Measurements from ENCODE around the gene ADARB2. TPM values are rescaled to one million over a fixed set of nuclear protein-coding genes. Genes with fewer than 3 reads are reported as not detected.

The ADARB2 gene
- total RNA-seq, 6 experiments from 2014 or later = not detected

GRCh38 chr10:1591045-1591444 is 146.3 kb downstream of the ADARB2 start:
- H3K27me3 Mint-ChIP-seq (ENCODE audit: insufficient read depth) = peaks cover 1% of the 10 kb centered on the region; the same call in 1 of the 2 replicates
- H3K27ac Mint-ChIP-seq = no peak overlapping the region
- no peak for TF ChIP-seq CTCF (IDR thresholded peaks at IDR 0.05)
- H3K9me3 Mint-ChIP-seq = peaks cover 75% of the 10 kb centered on the region
- no peak for DNase-seq
- 0 out of 2 replicates have a peak, but pooled peaks cover 4% of the 10 kb centered on the region for H3K36me3 Mint-ChIP-seq (ENCODE audit: low read depth)
- no peak overlapping the region for H3K4me3 Mint-ChIP-seq
- no peaks in the 10 kb centered on the region for H3K4me1 Mint-ChIP-seq (ENCODE audit: low read depth)

- Mint-ChIP-seq H3K4me1 (ENCODE audit: low read depth) (no peaks in the 10 kb centered on the region), H3K36me3 (ENCODE audit: low read depth) (0 out of 2 replicates have a peak, but pooled peaks cover 4% of the 10 kb centered on the region), H3K27me3 (ENCODE audit: insufficient read depth) (peaks cover 1% of the 10 kb centered on the region; the same call in 1 of the 2 replicates), H3K27ac (no peak overlapping the region), H3K4me3 (no peak overlapping the region), H3K9me3 (peaks cover 59% of the 10 kb centered on the region)
- no peak for DNase-seq
- no peak for TF ChIP-seq CTCF (IDR thresholded peaks at IDR 0.05)
Measured at GRCh38 chr10:1589257-1589656, 148.1 kb downstream of the ADARB2 start.

- no peaks in the 10 kb centered on the region for H3K36me3 Mint-ChIP-seq (ENCODE audit: low read depth)
- no peak for DNase-seq
- TF ChIP-seq CTCF (IDR thresholded peaks at IDR 0.05) = no peak
- no peak overlapping the region for H3K27ac Mint-ChIP-seq
- H3K4me3 Mint-ChIP-seq = no peak overlapping the region
- peaks cover 32% of the 10 kb centered on the region for H3K9me3 Mint-ChIP-seq
- no peaks in the 10 kb centered on the region for H3K4me1 Mint-ChIP-seq (ENCODE audit: low read depth)
- no peaks in the 10 kb centered on the region for H3K27me3 Mint-ChIP-seq (ENCODE audit: insufficient read depth)
Measured at GRCh38 chr10:1582739-1583138, 154.6 kb downstream of the ADARB2 start.

GRCh38 chr10:1581189-1581588 is 156.1 kb downstream of the ADARB2 start:
- no peaks in the 10 kb centered on the region for H3K36me3 Mint-ChIP-seq (ENCODE audit: low read depth)
- H3K27me3 Mint-ChIP-seq (ENCODE audit: insufficient read depth) = no peaks in the 10 kb centered on the region
- no peak overlapping the region for H3K4me3 Mint-ChIP-seq
- no peak for TF ChIP-seq CTCF (IDR thresholded peaks at IDR 0.05)
- DNase-seq = no peak
- no peaks in the 10 kb centered on the region for H3K4me1 Mint-ChIP-seq (ENCODE audit: low read depth)
- H3K27ac Mint-ChIP-seq = no peak overlapping the region
- H3K9me3 Mint-ChIP-seq = peaks cover 17% of the 10 kb centered on the region

- Mint-ChIP-seq H3K27ac (no peak overlapping the region), H3K4me1 (ENCODE audit: low read depth) (no peaks in the 10 kb centered on the region), H3K27me3 (ENCODE audit: insufficient read depth) (peaks cover 1% of the 10 kb centered on the region; the same call in 1 of the 2 replicates), H3K36me3 (ENCODE audit: low read depth) (no peaks in the 10 kb centered on the region), H3K4me3 (no peak overlapping the region), H3K9me3 (peaks cover 20% of the 10 kb centered on the region)
- no peak for TF ChIP-seq CTCF (IDR thresholded peaks at IDR 0.05)
- DNase-seq = no peak
Measured at GRCh38 chr10:1579671-1580070, 157.7 kb downstream of the ADARB2 start.

- peaks cover 1% of the 10 kb centered on the region; the same call in 1 of the 2 replicates for H3K27me3 Mint-ChIP-seq (ENCODE audit: insufficient read depth)
- no peaks in the 10 kb centered on the region for H3K36me3 Mint-ChIP-seq (ENCODE audit: low read depth)
- TF ChIP-seq CTCF (IDR thresholded peaks at IDR 0.05) = no peak
- DNase-seq = no peak
- no peaks in the 10 kb centered on the region for H3K4me1 Mint-ChIP-seq (ENCODE audit: low read depth)
- peaks cover 26% of the 10 kb centered on the region for H3K9me3 Mint-ChIP-seq
- no peak overlapping the region for H3K27ac Mint-ChIP-seq
- no peak overlapping the region for H3K4me3 Mint-ChIP-seq
Measured at GRCh38 chr10:1579141-1579491, 158.2 kb downstream of the ADARB2 start.

Data from HFFc6 (cell line).